Pancreas (tissue), 10 donors: Measurements from ENCODE around the gene FRMD4A. TPM values are rescaled to one million over a fixed set of nuclear protein-coding genes. Genes with fewer than 3 reads are reported as not detected.
A peak's percentile ranks its signal among the peaks of the same experiment; 100 is the strongest.

Experiments
- ATAC-seq, 4 donors: fragments of 200-7000 bp; cut with Tn5 transposase; one replicate each; pipeline versions ENCODE4 v1.8.0 to v1.9.1; 2020; ENCODE audit warnings: mild to moderate bottlenecking in 4 of 4, moderate library complexity in 4 of 4
- DNase-seq, 6 donors: peaks; one replicate each; pipeline ENCODE4 v3.0.0-alpha.2; 2020
- FAIRE-seq: peaks from 2 replicates; lab custom pipeline; 2012; peaks lifted over from hg19 to GRCh38; lab: Jason Lieb, UNC
- H3K27ac ChIP-seq, 4 donors: fragments of 200-600 bp; sonication (generic); 1 replicate in 3 of 4; 2 replicates in 1 of 4; pipeline versions ENCODE4 v1.5.0 to v1.8.0; 2020
- H3K27me3 ChIP-seq, 4 donors: fragments of 200-600 bp; one replicate each; pipeline ENCODE4 v1.8.0; 2021
- H3K36me3 ChIP-seq, 3 donors: fragments of 200-600 bp; sonication (generic) in 1 of 3; one replicate each; pipeline versions ENCODE4 v1.5.0 to v1.8.0; 2020 to 2021
- H3K4me1 ChIP-seq, 3 donors: fragments of 200-600 bp; one replicate each; pipeline ENCODE4 v1.8.0; 2021
- H3K4me3 ChIP-seq, 4 donors: fragments of 200-600 bp; sonication (generic) in 2 of 4; one replicate each; pipeline versions ENCODE4 v1.5.0 to v1.8.0; 2020 to 2021
- H3K9me3 ChIP-seq, 4 donors: fragments of 200-600 bp; one replicate each; pipeline ENCODE4 v1.8.0; 2021
- WGBS, 2 donors: extraction: QIAGEN DNeasy Blood & Tissue Kit; methylation state at CpG; one replicate each; pipeline ENCODE4 v1.1.7; 2013; 5-methylcytosine and 5-hydroxymethylcytosine counted together
- intact Hi-C, 3 donors: fragments of 100-400 bp; cut with DNase I; formaldehyde crosslinking; loops; one replicate each; pipeline versions ENCODE4 v1.11.1 to v1.14.2; 2022
- polyA plus RNA-seq, 2 donors: library from polyadenylated mRNA; stranded (reverse); fragments of 200-250 nt; gene quantifications; one replicate each; pipeline ENCODE4 v1.2.3, GENCODE V29; 2013
- total RNA-seq, 6 donors: library from RNA; stranded (reverse); fragmentation: NEBNext Ultra II Directional in 4 of 6; extraction: Animal tissue kit (Norgen Biotek cat#: 25700) in 4 of 6; gene quantifications; one replicate each; pipeline versions ENCODE4 v1.2.1 to v1.2.4, GENCODE V29; 2021 to 2023
- TF ChIP-seq, protein P1 (sequence below), 4 donors: fragments of 200-600 bp; sonication (generic) in 3 of 4; IDR thresholded peaks; one replicate each; pipeline versions ENCODE4 v1.5.0 to v1.8.0; 2021; ENCODE audit warnings: antibody characterized with exemption in 4 of 4
- donor health status: healthy with polysubstance abuse.
- donor health status: DM: no; HTN: no; CAD: no; lungs with moderate emphysema.
- donor health status: DM: no; HTN: no; CAD: no.
- donor health status: control.
- donor health status: control.
- donor health status: Bipolar disorder and iron deficiency.
- donor health status: DM: yes; HTN: yes; CAD: no.
- donor health status: DM: no; HTN: no; CAD: no.
- donor health status: DM: no; HTN: no; CAD: no.
- donor health status: DM: yes; HTN: yes; CAD: no.

FRMD4A gene
- total and polyA plus RNA-seq, 8 donors, result 13.5 to 27.5 (median 18.7) TPM

GRCh38 chr10:14156104-14156503 is 174.6 kb downstream of the FRMD4A start:
- ATAC-seq, result no peak
- intact Hi-C loops, result no loop called here
- no peaks in the 10 kb centered on the region for H3K9me3 ChIP-seq
- no peak for DNase-seq
- no peaks in the 10 kb centered on the region for H3K36me3 ChIP-seq
- TF ChIP-seq, protein P1, sequence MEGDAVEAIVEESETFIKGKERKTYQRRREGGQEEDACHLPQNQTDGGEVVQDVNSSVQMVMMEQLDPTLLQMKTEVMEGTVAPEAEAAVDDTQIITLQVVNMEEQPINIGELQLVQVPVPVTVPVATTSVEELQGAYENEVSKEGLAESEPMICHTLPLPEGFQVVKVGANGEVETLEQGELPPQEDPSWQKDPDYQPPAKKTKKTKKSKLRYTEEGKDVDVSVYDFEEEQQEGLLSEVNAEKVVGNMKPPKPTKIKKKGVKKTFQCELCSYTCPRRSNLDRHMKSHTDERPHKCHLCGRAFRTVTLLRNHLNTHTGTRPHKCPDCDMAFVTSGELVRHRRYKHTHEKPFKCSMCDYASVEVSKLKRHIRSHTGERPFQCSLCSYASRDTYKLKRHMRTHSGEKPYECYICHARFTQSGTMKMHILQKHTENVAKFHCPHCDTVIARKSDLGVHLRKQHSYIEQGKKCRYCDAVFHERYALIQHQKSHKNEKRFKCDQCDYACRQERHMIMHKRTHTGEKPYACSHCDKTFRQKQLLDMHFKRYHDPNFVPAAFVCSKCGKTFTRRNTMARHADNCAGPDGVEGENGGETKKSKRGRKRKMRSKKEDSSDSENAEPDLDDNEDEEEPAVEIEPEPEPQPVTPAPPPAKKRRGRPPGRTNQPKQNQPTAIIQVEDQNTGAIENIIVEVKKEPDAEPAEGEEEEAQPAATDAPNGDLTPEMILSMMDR (IDR thresholded peaks at IDR 0.05), result no peak
- 90 to 91% methylated on average over 5 of the region's 5 CpGs for WGBS, 2 donors
- no peaks in the 10 kb centered on the region for H3K4me1 ChIP-seq
- H3K27ac ChIP-seq, result no peak overlapping the region
- H3K4me3 ChIP-seq, result no peak overlapping the region
- no peak for FAIRE-seq
- no peaks in the 10 kb centered on the region for H3K27me3 ChIP-seq

DNA sequence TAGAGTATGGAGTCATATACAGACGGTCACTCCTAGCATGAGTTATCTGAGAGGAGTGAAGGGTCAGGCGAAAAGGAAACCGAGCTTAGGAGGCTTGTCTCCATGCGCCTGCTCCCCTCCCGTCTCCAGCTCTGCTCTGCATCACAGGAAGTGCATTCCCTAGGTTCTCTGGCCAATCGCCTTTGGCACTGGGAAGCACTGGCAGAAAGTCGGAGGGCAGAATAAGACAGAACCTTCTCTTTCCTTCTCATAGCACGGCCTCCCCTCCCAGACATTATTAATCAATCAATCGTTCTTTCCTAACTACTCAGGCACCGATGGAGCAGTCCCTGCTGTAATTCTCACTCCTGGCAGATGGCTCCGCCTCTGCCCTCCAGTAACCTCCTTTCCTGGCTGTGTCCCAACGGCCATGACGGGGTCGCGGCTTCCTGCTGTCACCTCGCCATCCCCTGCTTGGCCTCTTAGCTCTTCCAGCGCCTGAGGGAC is 177.1 kb downstream of the FRMD4A start:
- 73 to 79% methylated on average over 17 of the region's 17 CpGs for WGBS, 2 donors
- no peak for FAIRE-seq
- intact Hi-C loops, result no loop called here
- no peak for ATAC-seq
- Histone ChIP-seq H3K4me3 (no peak overlapping the region), H3K27me3 (no peaks in the 10 kb centered on the region), H3K36me3 (no peaks in the 10 kb centered on the region), H3K9me3 (no peaks in the 10 kb centered on the region), H3K27ac (no peak overlapping the region), H3K4me1 (no peaks in the 10 kb centered on the region)
- TF ChIP-seq, protein P1 (IDR thresholded peaks at IDR 0.05), result no peak
- peak in 1 of 6 donors; percentile 20 for DNase-seq

DNA sequence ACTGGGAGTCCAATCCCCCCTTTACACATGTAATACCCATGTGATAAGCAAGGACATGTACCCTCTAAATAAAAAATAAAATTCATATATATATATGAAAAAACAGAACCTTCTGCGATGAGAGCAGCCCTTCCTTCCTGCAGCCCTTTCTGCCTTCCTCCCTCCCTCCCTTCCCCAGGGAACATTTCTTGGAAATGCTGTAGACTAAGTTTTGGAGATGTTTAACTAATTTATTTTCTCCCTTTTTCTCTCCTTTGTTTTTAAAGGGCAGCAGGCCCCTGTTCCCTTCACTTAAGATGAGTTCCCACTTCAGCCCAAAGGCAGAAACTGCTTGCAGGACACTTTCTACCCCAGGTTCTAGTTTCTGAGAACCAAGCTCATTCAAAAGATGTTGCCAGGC is 179.2 kb downstream of the FRMD4A start:
- 76 to 83% methylated on average over 1 of the region's 1 CpG for WGBS, 2 donors
- Histone ChIP-seq H3K27me3 (no peaks in the 10 kb centered on the region), H3K36me3 (no peaks in the 10 kb centered on the region), H3K4me1 (no peaks in the 10 kb centered on the region), H3K4me3 (no peak overlapping the region), H3K27ac (no peak overlapping the region), H3K9me3 (no peaks in the 10 kb centered on the region)
- ATAC-seq (no peak), FAIRE-seq (no peak), DNase-seq (no peak)
- intact Hi-C loops, result no loop called here
- TF ChIP-seq, protein P1 (IDR thresholded peaks at IDR 0.05), result no peak

DNA sequence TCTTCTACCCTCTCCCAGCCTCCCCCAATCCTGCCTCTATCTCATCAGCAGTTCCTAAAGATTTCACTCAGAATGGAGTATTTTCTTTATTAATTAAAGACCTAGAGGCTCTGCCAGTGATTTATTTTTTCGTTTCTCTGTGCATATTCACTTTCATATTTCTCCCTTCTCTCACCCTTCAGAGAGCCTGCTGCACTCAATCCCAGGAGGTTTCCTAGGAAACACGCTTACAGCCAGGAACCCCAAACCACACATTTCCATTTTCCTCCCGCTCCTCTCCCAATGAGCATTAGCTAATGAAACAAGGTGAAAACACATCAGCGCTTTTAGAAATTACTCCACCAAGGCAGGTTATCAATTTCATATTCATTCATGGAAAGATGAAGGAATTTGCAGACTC is 180.2 kb downstream of the FRMD4A start:
- ATAC-seq, result no peak
- 80 to 82% methylated on average over 4 of the region's 4 CpGs for WGBS, 2 donors
- Histone ChIP-seq H3K36me3 (no peaks in the 10 kb centered on the region), H3K4me3 (no peak overlapping the region), H3K4me1 (no peaks in the 10 kb centered on the region), H3K27ac (no peak overlapping the region), H3K9me3 (no peaks in the 10 kb centered on the region), H3K27me3 (no peaks in the 10 kb centered on the region)
- TF ChIP-seq, protein P1 (IDR thresholded peaks at IDR 0.05), result no peak
- FAIRE-seq, result no peak
- no peak for DNase-seq
- intact Hi-C loops, result no loop called here

DNA sequence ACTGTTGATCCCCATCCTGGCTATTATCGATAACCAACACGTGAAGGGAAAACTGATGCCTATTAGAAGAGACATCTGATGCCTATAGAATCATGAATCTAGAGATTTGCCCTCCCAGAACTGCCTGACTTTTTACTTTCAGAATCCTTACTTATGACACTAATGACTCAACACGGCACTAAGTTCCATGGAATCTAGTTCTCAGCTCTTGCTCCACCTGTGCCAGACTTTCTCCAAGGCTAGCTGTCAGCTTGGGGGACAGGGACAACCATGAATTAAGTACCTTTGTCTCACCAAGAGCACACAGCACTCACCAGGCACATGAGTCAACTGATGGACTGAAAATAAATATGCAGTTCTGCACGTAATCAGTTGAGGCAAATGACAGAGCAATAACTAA is 184.2 kb downstream of the FRMD4A start:
- no peaks in the 10 kb centered on the region for H3K4me1 ChIP-seq
- intact Hi-C loops, result no loop called here
- FAIRE-seq (no peak), DNase-seq (no peak), ATAC-seq (no peak)
- WGBS, 2 donors, result 76 to 84% methylated on average over 4 of the region's 4 CpGs
- H3K36me3 ChIP-seq, result no peaks in the 10 kb centered on the region
- H3K4me3 ChIP-seq, result no peak overlapping the region
- H3K27ac ChIP-seq, result no peak overlapping the region
- H3K9me3 ChIP-seq, result no peaks in the 10 kb centered on the region
- TF ChIP-seq, protein P1 (IDR thresholded peaks at IDR 0.05), result no peak
- H3K27me3 ChIP-seq, result no peaks in the 10 kb centered on the region
